ENCODE results near the gene TMEM128. TPM values are rescaled to one million over a fixed set of nuclear protein-coding genes. Genes with fewer than 3 reads are reported as not detected.

TMEM128 gene, protein sequence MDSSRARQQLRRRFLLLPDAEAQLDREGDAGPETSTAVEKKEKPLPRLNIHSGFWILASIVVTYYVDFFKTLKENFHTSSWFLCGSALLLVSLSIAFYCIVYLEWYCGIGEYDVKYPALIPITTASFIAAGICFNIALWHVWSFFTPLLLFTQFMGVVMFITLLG
- 22.5 and 24.5 TPM in 2 replicates for total RNA-seq
- long read RNA-seq, transcript TMEM128-202 (5 exons, 1,221 nt) = major isoform, 42 of 83 reads
- long read RNA-seq, transcript TMEM128-201 (5 exons, 1,737 nt) = minor isoform, 9 of 83 reads
- long read RNA-seq, partial matches to known transcripts = 6 of 83 reads
- long read RNA-seq, other reads (novel, unspliced or antisense) = 26 of 83 reads

GRCh38 chr4:4248029-4248884, at the start of gene TMEM128:
Gene TMEM128, minus strand, starts transcription at chr4:4248223. Its CDS starts 21 bp downstream, at chr4:4248202.
- peak within 1 kb of the TSS; percentile 99 for H3K27ac Mint-ChIP-seq
- no peaks in the 10 kb centered on the region for H3K9me3 Mint-ChIP-seq (ENCODE audit: low read depth)
- peaks cover 3% of the 10 kb centered on the region for H3K27me3 Mint-ChIP-seq
- H3K36me3 Mint-ChIP-seq (ENCODE audit: insufficient read depth) = peaks cover 8% of the 10 kb centered on the region
- H3K4me3 Mint-ChIP-seq (ENCODE audit: low read depth) = peak within 1 kb of the TSS; percentile 95
- DNase-seq (ENCODE audit: low spot score, unreplicated experiment) = peak; percentile 79
- H3K4me1 Mint-ChIP-seq (ENCODE audit: low read depth) = peaks cover 17% of the 10 kb centered on the region
- TF ChIP-seq CTCF (IDR thresholded peaks at IDR 0.05; ENCODE audit: unreplicated experiment) = peak; percentile 6

DNA sequence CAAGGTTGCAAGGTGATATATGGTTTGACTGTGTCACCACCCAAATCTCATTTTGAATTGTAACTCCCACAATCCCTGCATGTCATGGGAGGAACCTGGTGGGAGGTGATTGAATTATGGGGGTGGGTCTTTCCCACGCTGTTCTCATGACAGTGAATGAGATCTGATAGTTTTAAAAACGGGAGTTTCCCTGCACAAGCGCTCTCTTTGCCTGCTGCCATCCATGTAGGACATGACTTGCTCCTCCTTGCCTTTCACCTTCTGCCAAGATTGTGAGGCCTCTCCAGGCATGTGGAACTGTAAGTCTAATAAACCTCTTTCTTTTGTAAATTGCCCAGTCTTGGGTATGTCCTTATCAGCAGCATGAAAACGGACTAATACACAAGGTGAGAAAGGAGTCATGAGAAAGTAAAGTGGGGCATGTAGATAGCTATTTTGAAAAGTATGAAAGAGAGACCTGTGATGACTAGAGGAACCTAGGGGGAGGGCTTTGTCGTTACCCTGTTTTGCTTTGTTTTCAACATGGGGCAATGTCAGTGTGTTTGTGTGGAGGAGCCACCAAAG, 48.3 kb upstream of the TMEM128 start:
- H3K27me3 Mint-ChIP-seq = no peaks in the 10 kb centered on the region

DNA sequence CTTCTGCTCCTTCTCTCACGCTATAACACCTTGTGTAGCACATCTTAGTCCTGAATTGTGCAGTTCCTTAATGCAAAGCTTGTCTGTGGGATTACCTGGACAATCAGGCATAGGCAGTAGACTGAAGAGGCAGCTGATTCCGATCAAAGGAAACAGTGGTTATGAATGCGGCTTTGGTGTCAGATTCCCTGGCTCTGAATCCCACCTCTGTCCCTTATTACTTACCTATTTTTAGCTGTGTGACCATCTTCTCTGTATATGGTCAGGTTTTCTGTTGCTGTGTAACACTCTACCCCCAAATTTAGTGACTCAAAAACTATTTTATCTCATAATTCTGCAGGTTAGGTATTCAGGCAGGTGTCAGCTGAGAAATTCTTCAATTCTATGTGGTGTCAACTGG, 45.3 kb upstream of the TMEM128 start:
- Mint-ChIP-seq H3K4me3 (ENCODE audit: low read depth) (no peak overlapping the region), H3K36me3 (ENCODE audit: insufficient read depth) (peaks cover 13% of the 10 kb centered on the region), H3K27me3 (no peaks in the 10 kb centered on the region)

More for the DNA sequence above, 48.3 kb upstream of the TMEM128 start:
- Mint-ChIP-seq H3K4me1 (ENCODE audit: low read depth) (no peaks in the 10 kb centered on the region), H3K36me3 (ENCODE audit: insufficient read depth) (peaks cover 13% of the 10 kb centered on the region), H3K27ac (peak overlapping the region; percentile 22), H3K9me3 (ENCODE audit: low read depth) (peaks cover 11% of the 10 kb centered on the region), H3K4me3 (ENCODE audit: low read depth) (no peak overlapping the region)
- DNase-seq (ENCODE audit: low spot score, unreplicated experiment) = no peak
- no peak for TF ChIP-seq CTCF (IDR thresholded peaks at IDR 0.05; ENCODE audit: unreplicated experiment)

GRCh38 chr4:4289941-4290850, 42.2 kb upstream of the TMEM128 start, which contains the start of the genes LYAR and ZBTB49:
Gene LYAR, minus strand, starts transcription at chr4:4290154. Its CDS starts 6,412 bp downstream, at chr4:4283742.
Gene ZBTB49, plus strand, starts transcription at chr4:4290251. Its CDS starts 9,695 bp downstream, at chr4:4299946.
- Mint-ChIP-seq H3K4me3 (ENCODE audit: low read depth) (peak within 1 kb of the TSS; percentile 95), H3K9me3 (ENCODE audit: low read depth) (peaks cover 5% of the 10 kb centered on the region), H3K4me1 (ENCODE audit: low read depth) (peaks cover 18% of the 10 kb centered on the region), H3K27ac (peak within 1 kb of the TSS; percentile 95), H3K27me3 (no peaks in the 10 kb centered on the region), H3K36me3 (ENCODE audit: insufficient read depth) (peaks cover 4% of the 10 kb centered on the region)
- peak; percentile 98 for DNase-seq (ENCODE audit: low spot score, unreplicated experiment)
- TF ChIP-seq CTCF (IDR thresholded peaks at IDR 0.05; ENCODE audit: unreplicated experiment) = no peak

More for the DNA sequence above, 45.3 kb upstream of the TMEM128 start:
- Mint-ChIP-seq H3K4me1 (ENCODE audit: low read depth) (peaks cover 16% of the 10 kb centered on the region), H3K27ac (no peak overlapping the region), H3K9me3 (ENCODE audit: low read depth) (peaks cover 11% of the 10 kb centered on the region)
- TF ChIP-seq CTCF (IDR thresholded peaks at IDR 0.05; ENCODE audit: unreplicated experiment) = no peak
- no peak for DNase-seq (ENCODE audit: low spot score, unreplicated experiment)

Measured in progenitor cell of endocrine pancreas (in vitro differentiated cells).